ENCODE results near the gene MAST2.
"Not testable (repeated sequence)": the region's sequence is repeated elsewhere in the genome, so short reads cannot be mapped to it uniquely, and the experiment has no call there.

MAST2 gene

GRCh38 chr1:45930258-45931150 lies 127.1 kb downstream of the MAST2 start:
- no peak for DNase-seq (ENCODE audit: low read depth in 1 of 2, low spot score in 1 of 2)

- DNase-seq (ENCODE audit: low read depth in 1 of 2, low spot score in 1 of 2) = not testable (repeated sequence)
These were observed 128.8 kb downstream of the MAST2 start for GRCh38 chr1:45932205-45932604.

DNA sequence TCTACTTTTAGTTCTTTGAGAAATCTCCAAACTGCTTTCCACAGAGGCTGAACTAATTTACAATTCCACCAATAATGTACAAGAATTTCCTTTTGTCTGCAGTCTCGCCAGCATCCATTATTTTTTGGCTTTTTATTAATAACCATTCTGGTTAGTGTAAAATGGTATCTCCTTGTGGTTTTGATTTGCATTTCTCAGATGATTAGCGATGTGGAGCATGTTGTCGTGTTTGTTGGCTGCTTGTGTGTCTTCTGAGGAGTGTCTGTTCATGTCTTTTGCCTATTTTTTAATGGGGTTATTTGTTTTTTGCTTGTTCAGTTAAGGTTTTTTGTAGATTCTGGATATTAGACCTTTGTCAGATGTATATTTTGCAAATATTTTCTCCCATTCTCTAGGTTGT lies 131.5 kb downstream of the MAST2 start:
- no peak for DNase-seq (ENCODE audit: low read depth in 1 of 2, low spot score in 1 of 2)

- no peak for DNase-seq (ENCODE audit: low read depth in 1 of 2, low spot score in 1 of 2)
These were observed 134.6 kb downstream of the MAST2 start for GRCh38 chr1:45938029-45938428.

DNA sequence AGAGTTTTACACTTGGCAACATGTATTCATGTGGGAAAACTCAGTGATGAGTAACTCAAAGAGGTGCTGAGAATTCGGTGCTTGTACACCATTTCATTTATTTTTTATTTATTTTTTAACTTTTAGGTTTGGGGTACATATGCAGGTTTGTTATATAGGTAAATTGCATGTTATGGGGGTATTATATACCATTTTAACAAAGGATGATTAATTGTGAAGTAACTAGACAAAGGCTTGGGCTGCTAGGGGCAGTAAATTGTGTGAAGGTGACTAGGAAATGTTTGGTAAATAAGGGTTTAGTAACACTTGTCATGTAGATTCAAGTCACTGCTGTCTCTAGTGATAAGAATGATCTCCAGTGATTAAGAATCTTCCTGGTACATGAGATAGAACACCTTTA lies 139.0 kb downstream of the MAST2 start:
- no peak for DNase-seq (ENCODE audit: low read depth in 1 of 2, low spot score in 1 of 2)

DNA sequence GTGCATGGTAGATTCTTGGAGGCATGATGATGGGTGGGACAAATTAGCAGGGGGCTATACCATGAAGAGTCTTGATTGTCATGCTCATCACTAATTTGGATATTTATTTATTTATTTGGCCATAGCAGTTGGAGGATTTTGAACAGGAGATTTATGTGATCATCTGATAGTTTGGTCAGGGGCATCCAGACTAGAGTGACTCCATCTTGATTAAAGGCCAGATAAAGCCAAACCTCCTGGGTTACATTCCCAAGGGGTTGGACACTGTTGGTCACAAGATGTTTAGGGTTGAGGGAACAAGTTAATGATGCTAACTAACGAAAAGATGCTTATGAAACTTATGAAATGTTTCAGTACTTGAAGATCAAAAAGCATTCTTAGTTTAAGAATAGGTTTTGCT lies 139.8 kb downstream of the MAST2 start:
- DNase-seq (ENCODE audit: low read depth in 1 of 2, low spot score in 1 of 2) = no peak

DNA sequence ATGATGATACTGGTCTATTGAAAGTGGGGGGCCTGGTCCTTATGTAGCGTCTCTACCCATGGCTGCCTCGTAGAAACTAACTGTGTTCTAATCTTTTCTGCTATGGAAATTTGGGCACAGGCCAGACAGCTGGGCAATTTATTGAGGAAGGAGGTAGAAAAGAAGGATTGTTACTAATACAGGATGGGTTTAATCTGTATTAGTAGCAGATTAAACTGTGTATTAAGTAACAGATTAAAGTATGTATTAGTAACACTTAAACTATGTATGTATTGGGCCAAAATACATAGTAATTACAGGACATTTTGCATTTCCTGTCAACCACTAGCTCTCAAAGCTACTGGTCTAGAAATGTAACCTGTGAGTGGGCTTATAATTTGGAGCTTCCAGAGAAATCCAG lies 142.0 kb downstream of the MAST2 start:
- DNase-seq (ENCODE audit: low read depth in 1 of 2, low spot score in 1 of 2) = no peak

DNA sequence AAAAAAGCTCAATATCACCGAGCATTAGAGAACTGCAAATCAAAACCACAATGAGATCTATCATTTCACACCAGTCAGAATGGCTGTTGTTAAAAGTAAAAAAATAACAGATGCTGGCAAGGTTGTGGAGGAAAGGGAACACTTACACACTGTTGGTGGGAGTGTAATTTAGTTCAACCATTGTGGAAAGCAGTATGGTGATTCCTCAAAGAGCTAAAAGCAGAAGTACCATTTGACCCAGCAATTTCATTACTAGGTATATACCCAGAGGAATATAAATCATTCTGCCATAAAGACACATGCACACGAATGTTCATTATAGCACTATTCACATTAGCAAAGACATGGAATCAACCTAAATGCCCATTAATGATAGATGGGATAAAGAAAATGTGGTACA lies 146.1 kb downstream of the MAST2 start:
- not testable (repeated sequence) for DNase-seq (ENCODE audit: low read depth in 1 of 2, low spot score in 1 of 2)

GRCh38 chr1:45952072-45952471 lies 148.7 kb downstream of the MAST2 start:
- DNase-seq (ENCODE audit: low read depth in 1 of 2, low spot score in 1 of 2) = no peak

- no peak for DNase-seq (ENCODE audit: low read depth in 1 of 2, low spot score in 1 of 2)
These were observed 150.8 kb downstream of the MAST2 start for GRCh38 chr1:45953934-45954847.

GRCh38 chr1:45957684-45958083 lies 154.3 kb downstream of the MAST2 start:
- no peak for DNase-seq (ENCODE audit: low read depth in 1 of 2, low spot score in 1 of 2)

DNA sequence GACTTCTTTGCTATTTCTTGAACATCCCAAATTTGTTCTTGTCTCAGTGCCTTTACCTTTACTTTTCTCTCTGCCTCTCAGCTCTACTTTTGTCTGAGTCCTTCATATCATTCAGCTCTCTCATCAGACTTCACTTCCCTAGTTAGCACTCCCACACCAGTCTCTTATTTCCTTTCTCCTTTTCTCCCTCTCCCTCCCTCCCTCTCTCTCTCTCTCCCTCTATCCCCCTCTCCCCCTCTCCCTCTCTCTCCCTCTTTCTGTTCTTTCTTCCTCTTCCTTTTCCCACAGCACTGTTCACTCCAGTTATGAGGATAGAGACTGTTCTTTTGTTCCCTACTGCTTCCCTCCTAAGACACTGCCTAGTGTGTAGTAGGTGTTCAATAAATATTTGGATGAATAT lies 154.9 kb downstream of the MAST2 start:
- no peak for DNase-seq (ENCODE audit: low read depth in 1 of 2, low spot score in 1 of 2)

GRCh38 chr1:45960930-45961715 lies 157.7 kb downstream of the MAST2 start:
- no peak for DNase-seq (ENCODE audit: low read depth in 1 of 2, low spot score in 1 of 2)

- DNase-seq (ENCODE audit: low read depth in 1 of 2, low spot score in 1 of 2) = not testable (repeated sequence)
These were observed 158.5 kb downstream of the MAST2 start for GRCh38 chr1:45961936-45962335.

DNA sequence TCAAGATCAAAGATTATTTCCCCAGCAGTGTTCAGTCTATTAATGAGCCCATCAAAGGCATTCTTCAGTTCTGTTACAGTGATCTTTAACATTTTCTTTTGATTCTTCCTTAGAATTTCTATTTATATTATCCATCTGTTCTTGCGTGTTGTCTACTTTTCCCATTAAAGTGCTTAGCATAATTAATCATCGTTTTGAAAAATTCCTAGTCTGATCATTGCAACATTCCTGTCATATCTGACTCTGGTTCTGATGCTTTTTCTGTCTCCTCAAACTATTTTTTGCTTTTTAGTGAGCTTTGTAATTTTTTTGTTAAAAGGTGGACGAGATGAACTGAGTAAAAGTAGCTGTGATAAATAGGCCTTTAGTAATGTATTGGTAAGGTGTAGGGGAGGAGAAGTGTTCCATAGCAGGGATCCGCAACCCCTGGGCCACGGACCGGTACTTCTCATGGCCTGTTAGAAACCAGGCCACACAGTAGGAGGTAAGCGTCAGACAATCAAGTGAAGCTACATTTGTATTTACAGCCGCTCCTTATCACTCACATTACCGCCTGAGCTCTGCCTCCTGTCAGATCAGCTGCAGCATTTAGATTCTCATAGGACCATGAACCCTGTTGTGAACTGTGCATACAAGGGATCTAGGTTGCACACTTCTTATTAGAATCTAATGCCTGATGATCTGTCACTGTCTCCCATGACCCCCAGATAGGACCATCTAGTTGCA lies 165.7 kb downstream of the MAST2 start:
- no peak for DNase-seq (ENCODE audit: low read depth in 1 of 2, low spot score in 1 of 2)

GRCh38 chr1:45969866-45970265 lies 166.5 kb downstream of the MAST2 start:
- no peak for DNase-seq (ENCODE audit: low read depth in 1 of 2, low spot score in 1 of 2)

GRCh38 chr1:45971335-45971734 lies 167.9 kb downstream of the MAST2 start:
- DNase-seq (ENCODE audit: low read depth in 1 of 2, low spot score in 1 of 2) = no peak

DNA sequence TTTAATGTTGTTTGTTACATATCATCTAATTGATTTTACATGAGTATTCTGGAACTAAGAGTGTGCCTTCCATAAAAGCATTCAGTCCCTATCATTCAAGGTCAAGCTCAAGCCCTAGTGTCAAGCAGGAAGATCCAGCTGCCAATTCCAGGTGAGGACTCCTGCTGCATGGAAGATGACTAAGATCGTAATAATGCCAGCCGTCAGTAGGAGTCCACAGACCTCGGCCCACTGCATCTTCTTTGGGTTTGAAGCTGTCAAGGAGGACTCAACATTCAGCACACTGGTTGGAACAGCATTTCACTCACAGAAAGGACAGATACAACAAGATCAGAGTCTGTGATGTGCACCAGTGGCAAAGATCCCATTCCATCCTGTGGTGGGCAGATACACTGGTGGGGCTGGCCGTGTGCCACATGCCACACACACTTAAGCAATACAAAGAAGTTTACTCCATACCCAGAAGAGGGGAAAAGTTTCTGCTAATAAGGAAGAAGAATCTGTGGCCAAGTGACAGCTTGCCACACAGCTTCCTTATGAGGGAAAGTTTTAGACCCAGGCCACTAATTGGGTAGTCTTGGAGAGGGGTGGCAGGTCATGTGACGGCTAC lies 168.6 kb downstream of the MAST2 start:
- no peak for DNase-seq (ENCODE audit: low read depth in 1 of 2, low spot score in 1 of 2)

DNA sequence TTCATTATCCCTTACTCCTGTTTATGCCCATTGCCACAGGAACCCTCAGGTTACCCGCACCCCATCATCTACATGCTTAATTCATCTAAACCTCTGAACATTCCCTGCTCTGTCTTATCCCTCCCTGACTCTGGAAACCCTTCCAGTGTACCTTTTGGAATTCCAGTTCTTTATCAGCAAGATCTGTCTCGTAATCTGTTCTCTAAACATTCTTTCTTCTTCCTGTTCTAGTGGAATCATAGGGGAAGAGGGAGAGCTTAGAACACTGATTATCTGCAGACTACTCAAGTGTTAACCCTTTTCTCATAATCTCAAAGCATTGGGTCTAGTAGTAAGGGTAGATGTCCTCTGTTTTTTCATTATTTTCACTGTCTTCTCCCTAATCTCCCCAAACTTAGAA lies 169.2 kb downstream of the MAST2 start:
- no peak for DNase-seq (ENCODE audit: low read depth in 1 of 2, low spot score in 1 of 2)

- no peak for DNase-seq (ENCODE audit: low read depth in 1 of 2, low spot score in 1 of 2)
These were observed 169.7 kb downstream of the MAST2 start for GRCh38 chr1:45973121-45973520.

Data from activated T-helper 1 cell treated with anti-CD3 and anti-CD28 coated beads, Interleukin-2, amount 50 U/mL, for 16 hours (primary cell).